Ectodermal cell (in vitro differentiated cells): ENCODE data around the gene DACH1. TPM values are rescaled to one million over a fixed set of nuclear protein-coding genes. Genes with fewer than 3 reads are reported as not detected.
"Not testable (repeated sequence)": the region's sequence is repeated elsewhere in the genome, so short reads cannot be mapped to it uniquely, and the experiment has no call there.

Experiments used
- H3K27ac ChIP-seq: 2 replicates; pipeline ENCODE4 v1.7.0; 2013; ENCODE audit warnings: mild to moderate bottlenecking, low read depth, low read length; ENCODE audit not compliant: insufficient read depth, poor library complexity, severe bottlenecking
- H3K27me3 ChIP-seq: 2 replicates; pipeline ENCODE4 v1.7.0; 2013; ENCODE audit warnings: mild to moderate bottlenecking, low read length; ENCODE audit not compliant: insufficient read depth, control insufficient read depth, poor library complexity, severe bottlenecking
- H3K36me3 ChIP-seq: one replicate; pipeline ENCODE4 v1.7.0; 2013; ENCODE audit warnings: low read length; ENCODE audit not compliant: control insufficient read depth, insufficient read depth
- H3K4me1 ChIP-seq: one replicate; pipeline ENCODE4 v1.7.0; 2013; ENCODE audit warnings: low read length; ENCODE audit not compliant: control insufficient read depth, insufficient read depth
- H3K4me3 ChIP-seq: 2 replicates; pipeline ENCODE4 v1.7.0; 2013; ENCODE audit warnings: low read depth, low read length, control low read depth; ENCODE audit not compliant: insufficient read depth
- H3K9me3 ChIP-seq: 2 replicates; pipeline ENCODE4 v1.7.0; 2013; ENCODE audit warnings: mild to moderate bottlenecking, low read length, moderate library complexity; ENCODE audit not compliant: control insufficient read depth
- WGBS, 2 experiments: methylation state at CpG; one replicate each; pipeline ENCODE4 v1.1.7; 2013; ENCODE audit warnings: missing lambda C conversion rate in 2 of 2; 5-methylcytosine and 5-hydroxymethylcytosine counted together
- polyA plus RNA-seq, 4 experiments: library from polyadenylated mRNA; stranded (reverse); fragments of 50-300 nt; gene quantifications; one replicate each; pipeline ENCODE4 v1.2.3, GENCODE V29; 2013

The DACH1 gene
- polyA plus RNA-seq (2013, experiment 1 of 4) = 26.9 TPM
- polyA plus RNA-seq (2013, experiment 2 of 4) = 23.2 TPM
- 25.0 TPM for polyA plus RNA-seq (2013, experiment 3 of 4)
- polyA plus RNA-seq (2013, experiment 4 of 4) = 28.9 TPM

DNA sequence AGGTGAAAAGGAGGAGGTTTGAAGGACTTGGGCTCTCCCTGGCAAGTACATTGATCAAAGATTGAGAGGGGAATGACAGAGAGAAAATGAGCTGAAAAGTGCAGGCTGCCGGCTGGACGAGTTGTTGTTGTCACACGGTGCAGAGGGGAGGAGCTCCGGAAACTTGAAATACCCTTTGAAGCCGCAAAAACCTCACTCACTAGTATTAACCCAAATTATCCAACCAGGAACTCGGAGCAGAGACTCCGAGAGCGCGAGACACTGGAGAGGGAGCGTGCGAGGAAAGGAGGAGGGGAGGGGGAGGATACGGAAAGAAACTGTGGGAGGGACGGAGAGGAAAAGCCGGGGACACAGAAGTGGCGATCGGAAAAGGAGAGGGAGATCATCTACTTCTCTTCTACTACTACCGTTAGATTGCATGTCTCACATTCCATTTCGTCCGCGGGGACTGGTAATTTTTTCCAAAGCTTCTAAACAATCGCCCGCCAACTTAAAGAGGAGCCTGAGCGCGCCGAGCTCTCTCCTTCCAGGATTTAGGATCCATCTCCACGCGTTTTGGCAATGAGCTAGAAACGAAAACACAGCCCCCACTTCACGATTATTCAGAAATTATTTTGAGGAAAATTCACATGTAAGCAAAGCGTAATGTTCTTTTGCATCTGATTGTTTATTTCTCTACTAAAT is at the start of gene DACH1:
Gene DACH1 (minus strand): TSS at position 74 of the 684 bp plus-strand sequence.
- Histone ChIP-seq H3K4me1 (peaks cover 10% of the 10 kb centered on the region), H3K4me3 (peak within 1 kb of the TSS; percentile 87), H3K36me3 (no peaks in the 10 kb centered on the region), H3K27me3 (peaks cover 39% of the 10 kb centered on the region), H3K27ac (peak within 1 kb of the TSS; percentile 56), H3K9me3 (no peaks in the 10 kb centered on the region)
- 0% methylated on average over 21 to 29 of the region's 30 CpGs for WGBS, 2 experiments

GRCh38 chr13:71913717-71914116 is 46.7 kb upstream of the DACH1 start:
- Histone ChIP-seq H3K4me1 (no peaks in the 10 kb centered on the region), H3K27me3 (no peaks in the 10 kb centered on the region), H3K36me3 (no peaks in the 10 kb centered on the region), H3K4me3 (no peak overlapping the region), H3K27ac (no peak overlapping the region), H3K9me3 (no peaks in the 10 kb centered on the region)
- WGBS, 2 experiments = 95 to 97% methylated on average over 3 of the region's 3 CpGs

DNA sequence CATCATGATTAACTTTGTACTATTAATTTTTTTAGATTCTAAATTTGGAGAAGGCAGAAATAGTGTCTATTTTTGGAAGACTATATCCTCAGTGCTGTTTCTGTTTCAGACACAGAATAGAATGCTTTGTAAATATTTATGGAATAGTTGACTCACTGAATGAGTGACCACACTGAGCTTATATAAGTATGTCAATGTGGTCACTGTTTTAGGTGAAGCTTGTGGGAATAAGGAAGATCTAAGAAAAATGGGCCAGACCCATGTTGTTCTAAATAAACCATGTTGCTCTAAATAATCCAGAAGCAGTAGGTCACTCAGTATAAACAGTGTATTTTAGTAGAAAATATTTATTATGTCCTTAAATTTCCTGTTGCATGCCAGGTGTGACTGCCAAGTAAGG is 45.5 kb upstream of the DACH1 start:
- no peaks in the 10 kb centered on the region for H3K27me3 ChIP-seq
- no peaks in the 10 kb centered on the region for H3K4me1 ChIP-seq
- H3K4me3 ChIP-seq = no peak overlapping the region
- no peaks in the 10 kb centered on the region for H3K9me3 ChIP-seq
- no peak overlapping the region for H3K27ac ChIP-seq
- H3K36me3 ChIP-seq = no peaks in the 10 kb centered on the region

GRCh38 chr13:71906448-71906847 is 39.4 kb upstream of the DACH1 start:
- Histone ChIP-seq H3K4me1 (no peaks in the 10 kb centered on the region), H3K9me3 (no peaks in the 10 kb centered on the region), H3K36me3 (no peaks in the 10 kb centered on the region), H3K4me3 (no peak overlapping the region), H3K27me3 (no peaks in the 10 kb centered on the region), H3K27ac (no peak overlapping the region)
- 96 to 97% methylated on average over 1 of the region's 1 CpG for WGBS, 2 experiments

GRCh38 chr13:71902676-71903075 is 35.7 kb upstream of the DACH1 start:
- Histone ChIP-seq H3K36me3 (no peaks in the 10 kb centered on the region), H3K27me3 (no peaks in the 10 kb centered on the region), H3K27ac (no peak overlapping the region), H3K4me1 (no peaks in the 10 kb centered on the region), H3K9me3 (no peaks in the 10 kb centered on the region), H3K4me3 (no peak overlapping the region)
- WGBS, 2 experiments = 100% methylated on average over 1 of the region's 1 CpG; no CpG with 5 or more reads in 1 of the 2 experiments

DNA sequence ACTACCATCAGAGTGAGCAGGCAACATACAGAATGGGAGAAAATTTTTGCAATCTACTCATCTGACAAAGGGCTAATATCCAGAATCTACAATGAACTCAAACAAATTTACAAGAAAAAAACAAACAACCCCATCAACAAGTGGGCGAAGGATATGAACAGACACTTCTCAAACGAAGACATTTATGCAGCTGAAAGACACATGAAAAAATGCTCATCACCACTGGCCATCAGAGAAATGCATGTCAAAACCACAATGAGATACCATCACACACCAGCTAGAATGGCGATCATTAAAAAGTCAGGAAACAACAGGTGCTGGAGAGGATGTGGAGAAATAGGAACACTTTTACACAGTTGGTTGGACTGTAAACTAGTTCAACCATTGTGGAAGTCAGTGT is 26.5 kb upstream of the DACH1 start:
- H3K27me3 ChIP-seq, H3K4me3 ChIP-seq, H3K36me3 ChIP-seq, H3K27ac ChIP-seq, H3K4me1 ChIP-seq, H3K9me3 ChIP-seq: not testable (repeated sequence)
- 85 to 96% methylated on average over 3 of the region's 3 CpGs for WGBS, 2 experiments

DNA sequence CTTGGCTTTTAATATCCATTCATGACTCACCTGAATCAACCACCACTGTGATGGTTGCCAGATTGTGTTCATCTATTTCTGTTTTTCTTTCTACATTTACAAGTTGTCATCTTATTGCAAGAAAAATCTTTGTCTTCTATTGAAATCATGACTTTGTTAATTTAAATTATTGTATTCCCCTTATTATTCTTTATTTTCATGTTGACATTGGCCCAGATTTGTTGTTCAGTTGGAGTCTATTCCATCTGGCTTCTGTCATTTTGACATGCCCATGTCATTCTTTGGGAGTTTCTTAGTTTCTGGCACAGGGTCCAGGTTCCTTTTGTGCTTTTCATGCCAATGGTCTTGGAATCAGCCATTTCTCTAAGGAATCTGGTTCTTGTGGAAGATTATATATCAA is 19.9 kb upstream of the DACH1 start:
- H3K36me3 ChIP-seq = no peaks in the 10 kb centered on the region
- no peak overlapping the region for H3K4me3 ChIP-seq
- H3K27ac ChIP-seq = no peak overlapping the region
- H3K9me3 ChIP-seq = no peaks in the 10 kb centered on the region
- H3K27me3 ChIP-seq = no peaks in the 10 kb centered on the region
- H3K4me1 ChIP-seq = no peaks in the 10 kb centered on the region

GRCh38 chr13:71882120-71882519 is 15.1 kb upstream of the DACH1 start:
- no peaks in the 10 kb centered on the region for H3K27me3 ChIP-seq
- no peaks in the 10 kb centered on the region for H3K9me3 ChIP-seq
- H3K4me1 ChIP-seq = peaks cover 6% of the 10 kb centered on the region
- no peaks in the 10 kb centered on the region for H3K36me3 ChIP-seq
- H3K4me3 ChIP-seq = no peak overlapping the region
- H3K27ac ChIP-seq = no peak overlapping the region

DNA sequence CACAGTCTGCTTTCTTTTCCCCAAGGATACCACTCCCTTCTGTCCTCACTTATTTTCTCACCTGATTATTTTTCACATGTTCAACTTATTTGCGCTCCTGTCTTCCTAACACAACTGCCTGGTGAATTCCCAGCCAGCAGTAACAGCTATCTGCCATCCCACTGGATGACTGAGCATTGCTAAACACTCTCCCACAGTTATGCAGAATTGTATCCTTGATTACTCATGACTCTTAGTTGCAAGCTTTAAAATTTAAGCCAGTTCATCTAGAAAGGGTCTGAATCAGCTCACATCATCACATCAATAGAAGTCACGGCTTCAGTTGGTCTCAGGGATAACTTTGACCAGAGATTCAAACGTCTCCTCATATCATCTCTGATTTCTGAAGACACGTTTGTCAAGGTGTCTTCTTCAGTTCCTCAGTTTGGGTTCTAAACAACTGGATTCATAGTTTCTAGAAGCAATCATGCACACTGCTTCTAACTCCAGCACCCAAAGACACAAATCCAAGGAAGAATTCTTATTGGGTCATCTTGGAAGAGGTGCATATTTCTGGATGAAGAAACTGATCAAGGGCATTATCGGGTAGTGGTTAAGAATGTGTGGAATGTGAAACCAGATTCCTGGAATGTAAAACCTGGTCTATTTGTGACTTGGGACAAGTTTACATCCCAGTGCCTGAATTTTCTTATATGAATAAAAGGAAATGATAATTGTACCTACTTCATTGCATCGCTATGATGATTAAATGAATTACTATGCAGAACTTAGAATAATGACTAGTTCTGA is 13.9 kb upstream of the DACH1 start:
- Histone ChIP-seq H3K27ac (no peak overlapping the region), H3K36me3 (no peaks in the 10 kb centered on the region), H3K4me3 (no peak overlapping the region), H3K9me3 (no peaks in the 10 kb centered on the region), H3K4me1 (peaks cover 15% of the 10 kb centered on the region), H3K27me3 (no peaks in the 10 kb centered on the region)
- WGBS, 2 experiments = 73 to 74% methylated on average over 6 of the region's 6 CpGs

GRCh38 chr13:71879808-71880344 is 12.9 kb upstream of the DACH1 start:
- H3K4me3 ChIP-seq = no peak overlapping the region
- H3K9me3 ChIP-seq = no peaks in the 10 kb centered on the region
- no peaks in the 10 kb centered on the region for H3K36me3 ChIP-seq
- H3K4me1 ChIP-seq = peaks cover 19% of the 10 kb centered on the region
- no peaks in the 10 kb centered on the region for H3K27me3 ChIP-seq
- no peak overlapping the region for H3K27ac ChIP-seq
- WGBS, 2 experiments = 77 to 88% methylated on average over 3 to 4 of the region's 6 CpGs
